Activated CD8-positive, alpha-beta memory T cell treated with anti-CD3 and anti-CD28 coated beads, Interleukin-2, amount 10 ng/mL, durations not matched to agents 7 days and 5 days (primary cell): Measurements from ENCODE around the gene CSNK1G1. TPM values are rescaled to one million over a fixed set of nuclear protein-coding genes. Genes with fewer than 3 reads are reported as not detected.
A peak's percentile ranks its signal among the peaks of the same experiment; 100 is the strongest.

ENCODE experiments used
- ATAC-seq: fragments of 150-1000 bp; cut with Tn5 transposase; one replicate; pipeline ENCODE4 v1.10.0; 2021; ENCODE audit warnings: moderate library complexity
- CTCF ChIA-PET: fragments of 350-600 bp; sonication (Branson Sonifier 250); formaldehyde crosslinking; loops from one replicate; lab custom pipeline; 2021; ENCODE audit warnings: antibody characterized with exemption; lab: Charles Lee
- DNase-seq: peaks from one replicate; pipeline ENCODE4 v3.0.0-alpha.2; 2020
- H3K27ac Mint-ChIP-seq: one replicate; pipeline ENCODE4 v1.8.0; 2021; ENCODE audit warnings: mild to moderate bottlenecking, mixed read lengths
- H3K27me3 Mint-ChIP-seq: one replicate; pipeline ENCODE4 v1.8.0; 2021; ENCODE audit warnings: mixed read lengths
- H3K36me3 Mint-ChIP-seq: one replicate; pipeline ENCODE4 v1.8.0; 2021; ENCODE audit warnings: mild to moderate bottlenecking, mixed read lengths
- H3K4me1 Mint-ChIP-seq: one replicate; pipeline ENCODE4 v1.8.0; 2021; ENCODE audit warnings: mixed read lengths
- H3K4me3 Mint-ChIP-seq: one replicate; pipeline ENCODE4 v1.8.0; 2021; ENCODE audit warnings: mild to moderate bottlenecking, moderate library complexity, mixed read lengths
- H3K9me3 Mint-ChIP-seq: one replicate; pipeline ENCODE4 v1.8.0; 2022; ENCODE audit warnings: low read depth, mixed read lengths
- total RNA-seq, 2 experiments: library from RNA; stranded (reverse); gene quantifications; one replicate each; pipeline ENCODE4 v1.2.3, GENCODE V29; 2021

Gene CSNK1G1
- total RNA-seq, 2 experiments from 2014 or later: 26.9 to 30.5 TPM

DNA sequence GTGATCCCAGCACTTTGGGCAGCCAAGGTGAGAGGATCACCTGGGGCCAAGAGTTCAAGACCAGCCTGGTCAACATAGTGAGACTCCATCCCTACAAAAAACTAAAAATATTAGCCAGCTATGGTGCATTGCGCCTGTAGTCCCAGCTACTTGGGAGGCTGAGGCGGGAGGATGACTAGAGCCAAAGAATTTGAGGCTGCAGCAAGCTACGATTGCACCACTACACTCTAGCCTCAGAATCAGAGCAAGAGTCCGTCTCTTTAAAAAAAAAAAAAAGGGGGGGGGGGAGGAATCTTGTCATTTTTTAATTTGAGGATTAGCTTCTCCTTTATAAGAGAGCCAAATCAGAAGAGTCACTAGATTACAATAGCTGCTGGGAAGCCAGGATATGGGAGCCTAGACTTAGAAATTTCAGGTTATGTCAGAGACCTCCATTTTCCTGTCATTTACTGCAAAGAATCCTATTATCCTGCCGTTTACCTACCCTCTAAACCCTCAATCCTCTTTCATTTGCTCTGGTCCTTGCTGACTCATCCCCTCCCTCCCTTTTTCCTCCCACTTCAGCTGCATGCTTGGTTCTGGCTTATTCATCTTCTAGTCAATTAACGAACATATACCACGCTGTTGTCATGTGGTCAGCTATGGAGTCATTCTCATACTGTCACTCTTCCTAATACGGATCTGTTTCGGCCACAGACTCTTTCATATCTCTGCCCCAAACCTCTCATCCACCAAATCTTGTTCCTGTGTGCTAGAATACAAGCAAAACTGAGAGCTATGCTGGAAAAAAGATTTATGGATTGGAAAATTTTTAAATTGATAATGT, 109.4 kb downstream of the CSNK1G1 start:
- H3K36me3 Mint-ChIP-seq: peaks cover 36% of the 10 kb centered on the region
- no peaks in the 10 kb centered on the region for H3K27me3 Mint-ChIP-seq
- DNase-seq: peak; percentile 88
- CTCF ChIA-PET: interaction anchor here (0.8 to 1.1 kb wide), 3 partner anchors 24 to 184 kb away, joined by 3 read pairs; no protein-coding TSS in a partner anchor
- peaks cover 58% of the 10 kb centered on the region for H3K4me1 Mint-ChIP-seq
- H3K4me3 Mint-ChIP-seq: peak overlapping the region; percentile 28
- H3K9me3 Mint-ChIP-seq: peaks cover 4% of the 10 kb centered on the region
- H3K27ac Mint-ChIP-seq: peak overlapping the region; percentile 74
- ATAC-seq: peak; percentile 87

DNA sequence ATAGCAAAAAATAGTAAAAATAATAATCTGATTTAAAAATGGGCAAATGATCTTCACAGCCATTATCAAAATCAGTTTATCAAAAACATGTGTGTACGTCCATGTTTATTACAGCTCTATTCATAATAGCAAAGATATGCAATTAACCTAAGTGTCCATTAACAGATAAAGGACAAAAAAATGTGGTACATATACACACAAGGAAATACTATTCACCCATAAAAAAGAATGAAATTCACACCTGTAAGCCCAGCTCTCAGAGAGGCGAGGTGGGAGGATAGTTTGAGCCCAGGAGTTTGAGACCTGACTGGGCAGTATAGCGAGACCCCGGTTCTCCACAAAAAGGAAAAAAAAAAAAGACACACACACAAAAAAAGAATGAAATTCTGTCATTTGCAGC, 110.6 kb downstream of the CSNK1G1 start:
- no peak for DNase-seq
- Mint-ChIP-seq H3K4me1 (peaks cover 53% of the 10 kb centered on the region), H3K4me3 (no peak overlapping the region), H3K36me3 (peaks cover 43% of the 10 kb centered on the region), H3K27me3 (no peaks in the 10 kb centered on the region), H3K27ac (no peak overlapping the region), H3K9me3 (peaks cover 5% of the 10 kb centered on the region)
- no peak for ATAC-seq
- CTCF ChIA-PET: interaction anchor here (0.8 kb wide), 1 partner anchor 21 kb away, joined by 3 read pairs; no protein-coding TSS in a partner anchor

- Mint-ChIP-seq H3K36me3 (peaks cover 32% of the 10 kb centered on the region), H3K27ac (no peak overlapping the region), H3K27me3 (no peaks in the 10 kb centered on the region), H3K4me1 (peaks cover 25% of the 10 kb centered on the region), H3K9me3 (peaks cover 5% of the 10 kb centered on the region), H3K4me3 (no peak overlapping the region)
- DNase-seq (no peak), ATAC-seq (no peak)
- CTCF ChIA-PET: interaction anchor here (0.6 to 1.4 kb wide), 3 partner anchors 11 to 497 kb away, joined by 3 read pairs; no protein-coding TSS in a partner anchor
Measured at GRCh38 chr15:64237677-64238076, 118.3 kb downstream of the CSNK1G1 start.

DNA sequence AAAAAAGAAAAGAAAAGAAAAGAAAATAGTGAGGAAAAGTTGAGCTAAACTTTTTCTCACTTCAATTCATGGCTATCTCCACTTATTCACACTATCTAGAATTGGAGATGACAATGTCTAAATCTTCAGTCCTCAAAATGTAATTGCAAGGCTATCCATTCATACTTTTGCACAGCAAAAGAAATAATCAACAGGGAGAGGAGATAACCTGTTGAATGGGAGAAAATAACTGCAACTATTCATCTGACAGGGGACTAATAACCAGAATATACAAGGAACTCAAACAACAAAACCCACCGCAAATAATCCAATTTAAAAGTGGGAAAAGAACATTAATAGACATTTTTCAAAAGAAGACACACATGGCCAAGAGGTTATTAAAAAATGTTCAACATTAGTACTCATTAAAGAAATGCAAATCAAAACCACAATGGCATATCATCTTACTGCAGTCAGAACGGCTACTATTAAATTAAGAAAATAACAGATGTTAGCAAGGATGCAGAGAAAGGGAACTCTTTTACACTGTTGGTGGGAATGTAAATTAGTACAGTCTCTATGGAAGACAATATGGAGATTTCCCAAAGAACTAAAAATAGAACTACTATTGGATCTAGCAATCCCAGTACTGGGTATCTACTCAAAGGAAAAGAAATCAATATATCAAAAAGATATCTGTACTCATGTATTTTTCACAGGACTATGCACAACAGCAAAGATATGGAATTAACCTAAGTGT, 119.6 kb downstream of the CSNK1G1 start:
- H3K27ac Mint-ChIP-seq: no peak overlapping the region
- no peak for ATAC-seq
- peaks cover 21% of the 10 kb centered on the region for H3K4me1 Mint-ChIP-seq
- peaks cover 21% of the 10 kb centered on the region for H3K36me3 Mint-ChIP-seq
- no peak for DNase-seq
- no peaks in the 10 kb centered on the region for H3K27me3 Mint-ChIP-seq
- CTCF ChIA-PET: no interaction called here
- no peak overlapping the region for H3K4me3 Mint-ChIP-seq
- H3K9me3 Mint-ChIP-seq: no peaks in the 10 kb centered on the region

DNA sequence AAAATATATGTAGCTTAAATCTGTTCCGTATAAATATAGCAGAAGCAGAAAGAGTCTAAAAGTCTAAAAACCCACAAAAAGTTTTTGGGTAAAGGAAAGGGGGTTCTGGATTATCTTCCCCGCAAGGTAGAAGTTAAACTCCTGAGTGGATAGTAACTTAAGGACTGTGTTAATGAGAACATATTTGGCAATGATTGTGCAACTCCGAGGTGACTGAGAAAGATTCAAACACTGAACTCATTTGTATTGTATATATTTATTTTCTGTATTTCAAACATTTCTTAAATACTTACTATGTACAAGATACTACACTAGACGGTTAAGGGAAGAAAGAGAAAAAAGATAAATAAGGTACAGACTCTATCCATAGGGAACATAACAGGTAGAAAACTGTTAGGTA, 120.4 kb downstream of the CSNK1G1 start:
- H3K9me3 Mint-ChIP-seq: no peaks in the 10 kb centered on the region
- peaks cover 17% of the 10 kb centered on the region for H3K36me3 Mint-ChIP-seq
- CTCF ChIA-PET: no interaction called here
- H3K27me3 Mint-ChIP-seq: no peaks in the 10 kb centered on the region
- no peak overlapping the region for H3K4me3 Mint-ChIP-seq
- peaks cover 17% of the 10 kb centered on the region for H3K4me1 Mint-ChIP-seq
- ATAC-seq (no peak), DNase-seq (no peak)
- H3K27ac Mint-ChIP-seq: no peak overlapping the region

DNA sequence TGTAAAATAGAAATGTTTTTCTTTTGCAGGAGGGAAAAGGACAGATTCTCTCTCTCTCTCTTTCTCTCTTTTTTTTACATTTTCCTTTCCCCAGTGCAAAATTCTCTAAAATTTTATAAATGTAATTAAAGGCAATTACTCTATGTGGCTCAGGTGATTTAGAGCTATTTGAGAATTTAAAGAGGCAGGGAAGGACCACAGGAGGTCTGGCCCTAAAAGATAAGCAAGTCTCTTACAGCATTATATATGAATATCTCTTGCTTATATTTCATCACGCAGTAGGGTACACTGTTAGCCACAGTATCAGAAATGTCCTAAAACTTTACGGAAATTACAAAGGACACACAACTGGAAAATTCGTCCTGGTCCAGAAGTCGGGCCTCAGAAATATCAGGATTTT, 122.7 kb downstream of the CSNK1G1 start:
- Mint-ChIP-seq H3K9me3 (no peaks in the 10 kb centered on the region), H3K27me3 (no peaks in the 10 kb centered on the region), H3K4me1 (peaks cover 17% of the 10 kb centered on the region), H3K36me3 (peaks cover 8% of the 10 kb centered on the region), H3K27ac (no peak overlapping the region), H3K4me3 (no peak overlapping the region)
- DNase-seq: no peak
- ATAC-seq: no peak
- CTCF ChIA-PET: interaction anchor here (1.2 kb wide), 1 partner anchor 420 kb away, joined by 3 read pairs; no protein-coding TSS in a partner anchor

GRCh38 chr15:64232400-64232799, 123.6 kb downstream of the CSNK1G1 start:
- no peak for ATAC-seq
- Mint-ChIP-seq H3K27ac (no peak overlapping the region), H3K9me3 (no peaks in the 10 kb centered on the region), H3K36me3 (peaks cover 15% of the 10 kb centered on the region), H3K27me3 (no peaks in the 10 kb centered on the region), H3K4me1 (peaks cover 10% of the 10 kb centered on the region), H3K4me3 (no peak overlapping the region)
- DNase-seq: no peak
- CTCF ChIA-PET: interaction anchor here (0.6 to 1.2 kb wide), 3 partner anchors 127 to 421 kb away, joined by 3 read pairs; no protein-coding TSS in a partner anchor

GRCh38 chr15:64229129-64229724, 126.7 kb downstream of the CSNK1G1 start:
- DNase-seq (no peak), ATAC-seq (peak; percentile 33)
- Mint-ChIP-seq H3K36me3 (peaks cover 29% of the 10 kb centered on the region), H3K4me3 (no peak overlapping the region), H3K9me3 (peaks cover 2% of the 10 kb centered on the region), H3K27ac (no peak overlapping the region), H3K4me1 (peaks cover 12% of the 10 kb centered on the region), H3K27me3 (no peaks in the 10 kb centered on the region)
- CTCF ChIA-PET: interaction anchor here (0.7 to 1.2 kb wide), 2 partner anchors 15 to 112 kb away, joined by 3 to 5 read pairs; no protein-coding TSS in a partner anchor

DNA sequence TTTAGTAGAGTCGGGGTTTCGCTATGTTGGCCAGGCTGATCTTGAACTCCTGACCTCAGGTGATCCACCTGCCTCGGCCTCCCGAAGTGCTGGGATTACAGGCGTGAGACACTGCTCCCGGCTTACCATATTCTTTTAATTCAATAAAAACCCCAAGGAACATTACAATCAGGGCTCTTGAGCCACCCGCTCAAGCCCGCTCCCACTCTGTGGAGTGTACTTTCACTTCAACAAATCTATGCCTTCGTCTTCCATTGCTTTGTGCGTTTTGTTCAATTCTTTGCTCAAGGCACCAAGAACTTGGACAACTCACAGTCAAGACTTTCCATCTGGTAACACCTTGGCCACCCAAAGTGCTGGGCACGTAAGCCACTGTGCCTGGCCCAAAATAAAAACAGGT, 130.2 kb downstream of the CSNK1G1 start:
- peaks cover 25% of the 10 kb centered on the region for H3K4me1 Mint-ChIP-seq
- H3K36me3 Mint-ChIP-seq: peaks cover 33% of the 10 kb centered on the region
- no peak for ATAC-seq

GRCh38 chr15:64224511-64224910, 131.5 kb downstream of the CSNK1G1 start:
- Mint-ChIP-seq H3K27me3 (no peaks in the 10 kb centered on the region), H3K4me1 (peaks cover 23% of the 10 kb centered on the region), H3K36me3 (peaks cover 33% of the 10 kb centered on the region), H3K27ac (no peak overlapping the region), H3K9me3 (peaks cover 2% of the 10 kb centered on the region), H3K4me3 (no peak overlapping the region)
- CTCF ChIA-PET: interaction anchor here (0.7 to 1.2 kb wide), 4 partner anchors 9 to 1611 kb away, joined by 3 to 4 read pairs (median 3); no protein-coding TSS in a partner anchor
- no peak for DNase-seq
- no peak for ATAC-seq

More for the DNA sequence above, 130.2 kb downstream of the CSNK1G1 start:
- CTCF ChIA-PET: no interaction called here
- no peak overlapping the region for H3K4me3 Mint-ChIP-seq
- H3K27ac Mint-ChIP-seq: no peak overlapping the region
- H3K9me3 Mint-ChIP-seq: peaks cover 2% of the 10 kb centered on the region
- H3K27me3 Mint-ChIP-seq: no peaks in the 10 kb centered on the region
- no peak for DNase-seq

DNA sequence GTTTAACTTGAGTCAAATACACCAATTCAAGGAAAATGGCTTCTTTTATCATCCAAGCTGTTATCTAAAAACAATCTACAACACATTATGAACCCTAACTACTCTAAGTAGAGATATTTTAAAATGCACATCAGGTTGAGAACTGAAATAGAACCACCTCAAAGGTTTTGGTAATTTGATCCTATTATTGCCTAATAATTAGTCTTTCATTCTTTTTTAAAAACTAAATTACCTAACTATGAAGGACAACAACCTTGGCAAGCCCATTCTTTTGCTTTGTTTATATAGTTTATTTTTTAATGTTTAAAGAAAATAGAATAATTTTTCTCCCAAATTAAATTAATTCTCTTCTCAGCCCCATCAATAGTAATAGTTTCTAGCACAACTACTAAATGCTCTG, 132.1 kb downstream of the CSNK1G1 start:
- Mint-ChIP-seq H3K36me3 (peaks cover 31% of the 10 kb centered on the region), H3K9me3 (peaks cover 2% of the 10 kb centered on the region), H3K27ac (no peak overlapping the region), H3K4me1 (peaks cover 18% of the 10 kb centered on the region), H3K27me3 (no peaks in the 10 kb centered on the region), H3K4me3 (no peak overlapping the region)
- DNase-seq (no peak), ATAC-seq (no peak)
- CTCF ChIA-PET: interaction anchor here (1.2 kb wide), 1 partner anchor 21 kb away, joined by 3 read pairs; no protein-coding TSS in a partner anchor

DNA sequence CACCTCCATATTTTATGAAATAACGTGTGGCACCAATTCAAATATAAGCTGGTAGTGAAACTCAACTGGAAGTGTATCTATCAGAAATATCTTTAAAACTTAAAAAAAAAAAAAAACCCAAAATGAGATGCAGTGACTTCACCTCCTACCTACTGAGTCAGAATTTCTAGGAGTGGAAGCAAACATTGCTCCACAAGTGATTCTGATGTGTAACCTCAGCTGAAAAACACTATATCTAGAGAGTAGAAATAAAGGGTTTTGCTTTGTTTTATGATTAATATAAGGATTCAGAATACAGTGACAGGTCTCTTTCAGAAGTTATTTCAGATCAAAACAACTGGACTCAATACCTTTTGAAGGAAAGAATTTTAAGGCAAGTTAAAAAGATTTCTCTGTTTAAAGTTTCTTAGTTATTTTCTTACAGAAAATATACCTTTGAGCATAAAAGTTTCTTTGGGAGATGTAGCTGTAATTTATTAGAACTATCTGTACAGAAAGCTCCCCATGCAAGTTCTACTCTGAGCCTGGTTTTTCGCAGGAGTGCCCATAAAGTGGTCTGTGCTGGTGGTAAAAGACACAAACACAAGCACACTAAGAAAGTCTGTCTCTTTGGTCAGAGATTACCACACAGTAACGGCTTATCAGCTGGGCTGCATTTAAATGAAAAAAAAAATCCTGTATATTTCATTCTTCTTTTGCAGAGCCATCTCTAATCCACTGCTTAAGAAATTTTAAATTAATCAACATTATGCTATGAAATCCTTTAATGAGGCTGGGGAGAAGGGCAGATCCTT, 133.2 kb downstream of the CSNK1G1 start:
- no peak for ATAC-seq
- DNase-seq: no peak
- Mint-ChIP-seq H3K4me3 (no peak overlapping the region), H3K4me1 (peaks cover 15% of the 10 kb centered on the region), H3K9me3 (peaks cover 2% of the 10 kb centered on the region), H3K27me3 (no peaks in the 10 kb centered on the region), H3K36me3 (peaks cover 28% of the 10 kb centered on the region), H3K27ac (no peak overlapping the region)
- CTCF ChIA-PET: interaction anchor here (0.7 kb wide), 1 partner anchor 34 kb away, joined by 3 read pairs; no protein-coding TSS in a partner anchor
